HL-60 (cell line): ENCODE data around the gene PTPRM.

Experiments
- CTCF ChIP-seq: IDR thresholded peaks from one replicate; pipeline ENCODE4 v1.5.1; 2011; ENCODE audit warnings: low read length, control low read depth, inconsistent platforms; ENCODE audit not compliant: insufficient read depth
- POLR2AphosphoS5 ChIP-seq: IDR thresholded peaks from 2 replicates; pipeline ENCODE4 v1.6.1; 2012; ENCODE audit warnings: low read depth
- REST ChIP-seq: IDR thresholded peaks from 2 replicates; pipeline ENCODE4 v1.6.1; 2012; ENCODE audit warnings: low read depth; ENCODE audit not compliant: insufficient replicate concordance

- TF ChIP-seq CTCF = no peak
- no peak for TF ChIP-seq POLR2AphosphoS5
- TF ChIP-seq REST = no peak
Observed at GRCh38 chr18:7684966-7685365, 117.8 kb downstream of the PTPRM start.
